Left cardiac atrium (tissue), 4 donors: ENCODE measurements around the gene IFITM5. TPM values are rescaled to one million over a fixed set of nuclear protein-coding genes. Genes with fewer than 3 reads are reported as not detected.
"Not testable (repeated sequence)": the region's sequence is repeated elsewhere in the genome, so short reads cannot be mapped to it uniquely, and the experiment has no call there.

Experiments
- ATAC-seq, 2 donors: fragments of 200-7000 bp; cut with Tn5 transposase; one replicate each; pipeline ENCODE4 v1.9.1; 2020; ENCODE audit warnings: mild to moderate bottlenecking in 2 of 2, moderate library complexity in 2 of 2
- DNase-seq: peaks from one replicate; pipeline ENCODE4 v3.0.0-alpha.2; 2020
- intact Hi-C, 2 donors: fragments of 100-400 bp; cut with DNase I; formaldehyde crosslinking; loops; one replicate each; pipeline versions ENCODE4 v1.14.1 to v1.15.1; 2022 to 2023
- total RNA-seq, 2 donors: library from RNA; stranded (reverse); fragmentation: NEBNext Ultra II Directional; extraction: Animal tissue kit (Norgen Biotek cat#: 25700); gene quantifications; one replicate each; pipeline ENCODE4 v1.2.1, GENCODE V29; 2021
- donor health status: DM: no; HTN: yes; CAD: no.
- donor health status: DM: no; HTN: yes; CAD: no; lungs with severe emphysema.
- donor health status: DM: yes; HTN: yes; CAD: no.
- donor health status: Dilated cardiomyopathy.

IFITM5 gene
- total RNA-seq, 2 donors from 2014 or later, result not detected

DNA sequence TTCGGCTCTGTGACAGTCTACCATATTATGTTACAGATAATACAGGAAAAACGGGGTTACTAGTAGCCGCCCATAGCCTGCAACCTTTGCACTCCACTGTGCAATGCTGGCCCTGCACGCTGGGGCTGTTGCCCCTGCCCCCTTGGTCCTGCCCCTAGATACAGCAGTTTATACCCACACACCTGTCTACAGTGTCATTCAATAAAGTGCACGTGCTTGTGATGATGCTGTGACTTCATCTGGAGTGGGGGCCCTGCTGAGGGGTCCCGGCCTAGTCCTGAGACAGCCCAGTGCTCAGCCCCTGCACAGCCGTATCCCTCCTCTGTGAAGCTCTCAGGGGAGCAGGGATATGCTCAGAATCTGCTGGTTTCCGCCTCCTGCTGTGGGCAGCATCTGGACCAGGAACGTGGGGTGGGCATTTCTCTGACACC is 15.7 kb upstream of the IFITM5 start:
- ATAC-seq, result no peak
- peak; percentile 24 for DNase-seq
- intact Hi-C loops, result no loop called here

DNA sequence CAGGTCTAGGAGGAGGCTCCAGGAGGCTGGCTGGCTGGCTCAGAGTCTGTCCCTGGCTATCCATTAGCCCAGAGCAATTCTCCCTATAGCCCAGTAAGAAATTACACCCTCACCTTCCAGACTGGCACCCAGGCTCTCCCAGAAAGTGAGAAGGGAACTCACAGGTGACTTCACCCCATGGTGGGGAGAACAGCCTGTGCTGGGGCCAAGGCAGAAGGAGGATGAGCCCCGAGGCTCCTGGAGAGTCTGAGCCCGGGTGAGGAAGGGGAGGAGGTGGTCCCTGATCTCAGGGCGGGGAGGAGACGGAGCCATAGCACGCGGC is 15.2 kb upstream of the IFITM5 start:
- ATAC-seq, intact Hi-C loops, DNase-seq: not testable (repeated sequence)

DNA sequence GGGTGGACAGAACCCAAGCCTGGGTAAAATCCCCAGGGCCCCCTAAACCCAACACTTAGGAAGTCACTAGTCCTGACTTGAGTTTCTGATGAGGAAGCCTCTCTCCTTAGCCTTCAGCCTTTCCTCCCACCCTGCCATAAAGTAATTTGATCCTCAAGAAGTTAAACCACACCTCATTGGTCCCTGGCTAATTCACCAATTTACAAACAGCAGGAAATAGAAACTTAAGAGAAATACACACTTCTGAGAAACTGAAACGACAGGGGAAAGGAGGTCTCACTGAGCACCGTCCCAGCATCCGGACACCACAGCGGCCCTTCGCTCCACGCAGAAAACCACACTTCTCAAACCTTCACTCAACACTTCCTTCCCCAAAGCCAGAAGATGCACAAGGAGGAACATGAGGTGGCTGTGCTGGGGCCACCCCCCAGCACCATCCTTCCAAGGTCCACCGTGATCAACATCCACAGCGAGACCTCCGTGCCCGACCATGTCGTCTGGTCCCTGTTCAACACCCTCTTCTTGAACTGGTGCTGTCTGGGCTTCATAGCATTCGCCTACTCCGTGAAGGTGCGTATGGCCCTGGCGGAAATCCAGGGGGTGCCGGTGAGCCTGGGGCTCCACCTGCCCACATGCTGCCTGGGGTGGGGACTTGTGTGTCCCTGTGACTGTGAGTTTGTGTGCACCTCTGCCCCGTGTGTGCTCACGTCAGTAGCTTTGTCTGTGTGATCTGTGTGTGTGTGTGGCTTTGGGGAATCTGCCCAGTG is 14.6 kb upstream of the IFITM5 start, which contains the start of gene IFITM1:
Gene IFITM1, plus strand, starts transcription at position 254 of the 767 bp plus-strand sequence. Its CDS starts 131 bp downstream, at position 385.
- DNase-seq, result peak; percentile 43
- intact Hi-C loops, result no loop called here
- ATAC-seq, result peak; percentile 14 to 19

DNA sequence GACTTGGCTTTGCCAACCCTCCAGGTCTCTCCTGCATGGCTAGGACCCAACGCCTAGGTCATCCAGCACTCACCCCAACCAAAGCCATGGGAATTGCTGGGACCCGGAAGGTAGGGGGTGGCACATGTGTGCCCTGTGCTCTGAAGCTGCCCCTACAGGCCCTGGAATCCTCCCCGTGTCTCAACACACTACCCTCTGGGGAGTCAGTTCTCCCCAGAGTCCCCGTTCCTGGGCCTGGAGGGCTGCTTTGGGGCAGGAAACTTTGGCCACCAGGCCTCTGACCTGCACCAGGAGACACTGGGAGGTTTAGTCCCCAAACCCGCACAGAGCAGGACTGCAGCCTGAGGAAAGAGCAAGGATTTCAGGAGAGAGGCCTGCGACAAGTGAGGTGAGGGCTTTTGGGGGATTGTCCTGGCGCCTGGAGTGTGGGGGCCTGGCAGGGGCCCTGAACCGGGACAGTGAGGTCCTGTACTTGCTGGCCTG is 14.0 kb upstream of the IFITM5 start:
- intact Hi-C loops, result no loop called here
- DNase-seq (peak; percentile 36), ATAC-seq (no peak)

DNA sequence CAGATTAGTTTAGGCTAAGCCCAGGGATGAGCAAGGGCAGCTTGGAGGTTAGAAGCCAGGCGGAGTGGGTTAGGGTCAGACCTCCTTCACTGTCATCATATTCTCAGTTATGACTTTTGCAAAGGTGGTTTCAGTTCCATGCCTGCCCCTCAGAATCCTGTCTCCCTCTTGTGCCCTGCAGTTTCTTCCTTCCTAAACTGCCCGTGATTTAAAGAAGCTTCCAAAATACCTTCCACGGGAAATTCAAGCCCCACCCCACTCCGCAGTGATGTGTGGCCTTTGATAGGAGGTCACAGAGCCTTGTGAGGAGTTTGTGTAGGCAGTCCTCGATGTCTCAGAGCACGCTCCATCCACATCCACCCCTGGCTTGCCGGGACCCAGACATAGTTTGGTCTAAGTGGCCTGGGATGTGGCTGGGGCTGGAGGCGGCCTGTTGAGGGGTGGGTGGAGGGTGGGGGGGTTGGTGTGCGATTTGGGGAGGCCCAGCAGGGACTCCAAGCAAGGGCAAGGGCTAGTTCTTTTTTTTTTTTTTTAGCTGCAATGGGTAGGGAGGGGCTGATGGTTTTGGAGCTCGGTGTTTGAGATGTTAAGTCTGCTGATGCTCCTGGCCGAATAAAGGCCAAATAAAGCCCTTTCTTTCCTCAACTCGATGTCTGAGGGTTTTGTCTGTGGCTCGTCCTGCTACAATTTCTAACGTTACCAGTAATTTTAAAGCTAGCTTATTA is 12.9 kb upstream of the IFITM5 start:
- ATAC-seq, result no peak
- intact Hi-C loops, result no loop called here
- peak; percentile 53 for DNase-seq

DNA sequence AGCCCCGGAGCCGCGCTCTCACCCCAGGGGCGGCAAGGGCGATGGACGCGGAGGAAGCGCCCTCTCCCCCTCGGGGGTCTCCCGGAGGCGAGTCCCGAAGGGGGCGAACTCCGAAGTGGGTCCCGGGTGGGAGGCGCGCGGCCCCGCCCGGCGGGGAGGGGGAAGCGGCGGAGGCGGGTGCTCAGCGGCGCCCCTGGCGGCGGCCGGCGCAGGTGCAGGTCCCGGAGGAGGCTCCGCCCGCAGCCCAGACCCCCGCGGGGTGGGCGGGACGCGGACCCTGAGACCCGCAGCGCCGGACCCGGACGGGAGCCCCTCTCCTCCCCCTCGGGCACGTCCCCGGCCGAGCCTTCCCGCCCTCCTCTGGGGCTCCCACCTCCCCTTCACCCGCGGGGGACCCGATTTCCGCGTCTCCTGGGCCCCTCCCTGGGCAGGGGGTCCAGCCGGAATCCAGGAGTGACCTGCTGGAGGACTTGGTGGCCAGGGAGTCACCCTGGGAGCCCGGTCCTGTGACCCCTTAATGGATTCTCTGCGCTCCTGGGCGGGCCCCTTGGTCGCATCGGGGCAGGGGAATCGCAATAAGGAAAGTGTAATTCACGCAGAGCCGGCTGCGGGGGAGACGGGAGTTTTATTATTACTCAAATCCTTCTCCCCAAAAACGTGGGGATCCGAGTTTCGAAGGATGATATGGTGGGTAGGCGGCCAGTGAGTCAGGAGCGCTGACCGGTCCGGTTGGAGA is 11.9 kb upstream of the IFITM5 start:
- DNase-seq, intact Hi-C loops: not testable (repeated sequence)
- ATAC-seq, result peak; percentile 71 to 74

DNA sequence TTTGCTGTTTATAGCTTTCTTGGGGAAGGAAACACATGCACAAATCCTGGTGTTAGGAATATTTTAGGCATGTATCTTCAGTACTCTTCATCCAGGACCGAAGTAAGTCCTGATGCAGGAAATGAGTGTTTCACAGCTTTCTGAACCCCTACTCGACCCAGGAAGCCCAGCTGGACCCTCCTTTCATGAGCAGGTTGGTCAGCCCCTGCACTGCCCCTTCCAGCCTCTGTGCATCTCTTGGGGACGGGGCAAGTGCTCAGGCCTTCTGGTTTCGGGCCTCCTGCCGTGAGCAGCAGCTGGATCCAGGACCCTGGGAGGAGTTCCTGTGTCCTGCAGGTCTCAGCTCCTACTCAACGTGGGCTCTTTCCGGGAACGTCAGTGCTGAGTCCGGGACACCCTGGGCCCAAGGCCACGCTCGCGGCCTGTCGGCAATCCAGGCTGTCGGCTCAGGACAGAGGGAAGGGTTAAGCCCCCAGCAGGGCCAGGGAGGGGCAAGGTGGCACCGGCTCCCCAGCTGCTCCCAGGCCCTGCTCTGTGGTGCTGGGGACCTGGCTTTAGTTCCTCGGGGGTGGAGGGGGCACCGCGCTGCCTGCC is 10.8 kb upstream of the IFITM5 start:
- intact Hi-C loops, result loop anchor here (5.0 to 10.0 kb wide), 3 partner anchors 47 to 145 kb away; partner anchors contain the start of genes BET1L (in 1 of the 2), PTDSS2 (in 1 of the 2) and RIC8A (in 1 of the 2)
- ATAC-seq, result peak; percentile 10 to 11
- not testable (repeated sequence) for DNase-seq

DNA sequence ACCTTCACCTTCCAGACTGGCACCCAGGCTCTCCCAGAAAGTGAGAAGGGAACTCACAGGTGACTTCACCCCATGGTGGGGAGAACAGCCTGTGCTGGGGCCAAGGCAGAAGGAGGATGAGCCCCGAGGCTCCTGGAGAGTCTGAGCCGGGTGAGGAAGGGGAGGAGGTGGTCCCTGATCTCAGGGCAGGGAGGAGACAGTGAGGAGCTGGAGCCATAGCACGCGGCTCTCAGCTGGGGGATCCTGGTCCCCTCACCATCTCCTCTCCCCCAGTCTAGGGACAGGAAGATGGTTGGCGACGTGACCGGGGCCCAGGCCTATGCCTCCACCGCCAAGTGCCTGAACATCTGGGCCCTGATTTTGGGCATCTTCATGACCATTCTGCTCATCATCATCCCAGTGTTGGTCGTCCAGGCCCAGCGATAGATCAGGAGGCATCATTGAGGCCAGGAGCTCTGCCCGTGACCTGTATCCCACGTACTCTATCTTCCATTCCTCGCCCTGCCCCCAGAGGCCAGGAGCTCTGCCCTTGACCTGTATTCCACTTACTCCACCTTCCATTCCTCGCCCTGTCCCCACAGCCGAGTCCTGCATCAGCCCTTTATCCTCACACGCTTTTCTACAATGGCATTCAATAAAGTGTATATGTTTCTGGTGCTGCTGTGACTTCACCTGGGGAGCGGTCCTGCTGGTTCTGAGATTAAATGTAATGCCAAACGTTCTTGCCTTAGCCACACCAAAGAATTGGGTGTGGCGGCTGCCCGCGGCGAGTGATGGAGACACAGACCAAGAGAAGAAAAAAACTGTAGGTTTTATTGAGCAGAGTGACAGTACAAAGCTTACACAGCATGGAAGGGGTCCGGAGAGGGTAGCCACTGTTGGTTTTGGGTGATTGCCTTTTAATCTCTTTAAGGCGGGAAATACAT is 9.7 kb upstream of the IFITM5 start:
- not testable (repeated sequence) for DNase-seq, ATAC-seq
- intact Hi-C loops, result loop anchor here (5.0 to 10.0 kb wide), 3 partner anchors 48 to 146 kb away; partner anchors contain the start of genes BET1L (in 1 of the 2), PTDSS2 (in 1 of the 2) and RIC8A (in 1 of the 2)

DNA sequence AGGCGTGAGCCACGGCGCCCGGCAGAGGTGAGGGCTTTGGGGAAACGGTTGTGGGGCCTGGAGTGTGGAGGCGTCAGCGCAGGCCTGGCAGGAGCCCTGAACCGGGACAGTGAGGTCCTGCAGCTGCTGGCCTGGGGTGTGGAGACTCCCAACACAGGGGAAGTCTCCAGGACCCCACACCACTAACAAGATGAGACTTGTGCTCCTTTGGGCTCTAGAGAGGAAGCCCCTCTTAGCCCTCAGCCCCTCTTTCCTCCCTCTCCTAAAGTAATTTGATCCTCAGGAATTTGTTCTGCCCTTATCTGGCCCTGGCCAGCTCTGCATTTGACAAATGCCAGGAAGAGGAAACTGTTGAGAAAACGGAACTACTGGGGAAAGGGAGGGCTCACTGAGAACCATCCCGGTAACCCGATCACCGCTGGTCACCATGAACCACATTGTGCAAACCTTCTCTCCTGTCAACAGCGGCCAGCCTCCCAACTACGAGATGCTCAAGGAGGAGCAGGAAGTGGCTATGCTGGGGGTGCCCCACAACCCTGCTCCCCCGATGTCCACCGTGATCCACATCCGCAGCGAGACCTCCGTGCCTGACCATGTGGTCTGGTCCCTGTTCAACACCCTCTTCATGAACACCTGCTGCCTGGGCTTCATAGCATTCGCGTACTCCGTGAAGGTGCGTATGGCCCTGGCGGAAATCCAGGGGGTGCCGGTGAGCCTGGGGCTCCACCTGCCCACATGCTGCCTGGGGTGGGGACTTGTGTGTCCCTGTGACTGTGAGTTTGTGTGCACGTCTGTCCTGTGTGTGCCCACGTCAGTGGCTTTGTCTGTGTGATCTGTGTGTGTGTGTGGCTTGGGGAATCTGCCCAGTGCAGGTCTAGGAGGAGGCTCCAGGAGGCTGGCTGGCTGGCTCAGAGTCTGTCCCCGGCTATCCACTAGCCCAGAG is 8.7 kb upstream of the IFITM5 start, which contains the start of gene IFITM2:
Gene IFITM2, plus strand, starts transcription at position 51 of the 943 bp plus-strand sequence. Its CDS starts 377 bp downstream, at position 428.
- ATAC-seq, result peak; percentile 56 to 60
- DNase-seq, result peak; percentile 83
- intact Hi-C loops, result loop anchor here (5.0 to 10.0 kb wide), 3 partner anchors 49 to 147 kb away; partner anchors contain the start of genes BET1L (in 1 of the 2), PTDSS2 (in 1 of the 2) and RIC8A (in 1 of the 2)

DNA sequence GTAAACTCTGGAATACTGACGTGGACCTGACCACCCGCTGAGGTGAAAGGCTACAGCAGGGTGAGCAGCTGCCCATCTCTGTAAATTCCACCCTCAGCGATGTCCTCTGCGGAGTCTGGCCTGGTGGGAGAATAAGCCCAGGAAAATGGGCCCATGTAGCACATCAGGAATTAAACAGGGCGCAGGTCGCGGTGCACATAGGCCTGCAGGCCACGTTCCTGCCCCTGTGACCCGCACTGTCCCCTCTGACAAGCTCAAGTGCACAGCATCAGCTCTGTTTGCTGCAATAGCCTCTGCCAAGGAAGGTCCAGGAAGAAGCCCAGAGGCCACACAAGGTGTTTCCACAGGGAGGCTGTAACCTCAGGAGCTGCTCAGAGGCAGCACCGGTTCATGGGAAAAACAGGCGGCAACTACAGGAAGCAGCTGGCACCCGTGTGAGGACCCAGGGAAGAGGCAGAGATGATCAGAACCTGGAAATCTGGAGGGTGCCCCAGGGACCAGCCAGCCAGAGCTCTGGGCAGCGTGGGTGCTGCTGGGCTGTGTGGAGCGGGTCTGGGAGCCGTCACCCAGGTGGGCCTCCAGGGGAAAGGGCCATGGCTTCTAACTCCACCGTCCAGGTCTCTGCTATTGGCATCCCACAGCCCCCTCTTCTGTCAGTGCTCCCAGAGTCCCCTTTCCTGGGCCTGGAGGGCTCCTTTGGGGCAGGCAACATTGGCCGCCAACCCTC is 7.5 kb upstream of the IFITM5 start:
- DNase-seq, result no peak
- no peak for ATAC-seq
- intact Hi-C loops, result loop anchor here (5.0 to 10.0 kb wide), 3 partner anchors 50 to 148 kb away; partner anchors contain the start of genes BET1L (in 1 of the 2), PTDSS2 (in 1 of the 2) and RIC8A (in 1 of the 2)

DNA sequence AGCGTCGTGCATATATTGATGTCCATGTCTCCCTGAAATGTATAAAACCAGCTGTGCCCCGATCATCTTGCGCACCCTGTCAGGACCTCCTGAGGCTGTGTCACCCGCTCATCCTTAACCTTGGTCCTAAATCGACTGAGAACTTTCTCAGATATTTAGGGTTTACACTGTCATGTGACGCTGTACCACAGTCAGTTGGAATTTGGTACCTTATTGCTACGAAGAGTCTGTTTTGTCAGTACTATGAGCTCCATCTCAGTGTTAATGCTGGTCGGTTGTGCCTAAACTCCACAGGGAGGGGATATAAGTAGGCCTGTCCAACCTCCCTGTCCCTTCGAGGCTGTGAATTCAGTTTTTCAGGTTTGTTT is 6.5 kb upstream of the IFITM5 start:
- intact Hi-C loops, result loop anchor here (5.0 to 10.0 kb wide), 3 partner anchors 51 to 149 kb away; partner anchors contain the start of genes BET1L (in 1 of the 2), PTDSS2 (in 1 of the 2) and RIC8A (in 1 of the 2)
- DNase-seq, result no peak
- no peak for ATAC-seq

DNA sequence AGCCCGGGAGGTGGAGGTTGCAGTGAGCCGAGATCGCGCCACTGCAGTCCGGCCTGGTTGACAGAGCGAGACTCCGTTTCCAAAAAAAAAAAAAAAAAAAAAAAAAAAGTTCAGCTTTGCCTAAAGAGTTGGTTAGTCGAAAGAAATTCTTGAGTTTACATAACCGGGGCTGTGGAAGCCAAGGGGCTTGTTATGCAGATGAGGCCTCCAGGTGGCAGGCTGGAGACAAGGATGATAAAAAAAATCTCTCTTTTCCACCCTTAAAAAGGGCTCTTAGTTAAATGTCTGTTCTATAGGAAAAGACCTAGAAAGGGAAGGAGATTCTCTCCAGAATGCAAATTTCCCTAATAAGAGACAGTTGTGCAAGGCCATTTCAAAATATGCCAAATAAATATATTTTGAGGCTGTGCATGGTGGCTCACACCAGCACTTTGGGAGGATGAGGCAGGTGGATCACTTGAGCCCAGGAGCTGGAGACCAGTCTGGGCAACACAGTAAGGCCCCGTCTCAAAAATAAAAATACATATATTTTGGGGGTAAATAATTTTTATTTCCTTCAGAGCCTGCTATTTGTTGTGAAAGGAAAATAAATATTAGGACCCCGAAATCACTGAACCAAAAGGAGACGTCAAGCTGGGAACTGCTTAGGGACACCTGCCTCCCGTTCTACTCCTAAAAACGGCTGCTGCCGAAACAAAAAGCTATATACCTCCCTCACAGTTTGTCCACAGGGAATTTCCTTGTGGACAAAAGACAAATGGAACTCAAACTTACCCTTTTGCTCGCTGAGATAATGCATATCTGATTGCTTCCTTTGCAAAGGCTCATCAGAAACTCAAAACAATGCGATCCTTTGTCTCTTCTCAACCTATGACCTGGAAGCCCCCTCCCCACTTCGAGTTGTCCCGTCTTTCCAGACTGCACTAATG is 5.9 kb upstream of the IFITM5 start:
- ATAC-seq (peak; percentile 14 to 38), DNase-seq (peak; percentile 76)
- intact Hi-C loops, result loop anchor here (5.0 to 10.0 kb wide), 4 partner anchors 52 to 150 kb away; partner anchors contain the start of genes BET1L (in 1 of the 2), PTDSS2 (in 1 of the 2) and RIC8A (in 1 of the 2)

DNA sequence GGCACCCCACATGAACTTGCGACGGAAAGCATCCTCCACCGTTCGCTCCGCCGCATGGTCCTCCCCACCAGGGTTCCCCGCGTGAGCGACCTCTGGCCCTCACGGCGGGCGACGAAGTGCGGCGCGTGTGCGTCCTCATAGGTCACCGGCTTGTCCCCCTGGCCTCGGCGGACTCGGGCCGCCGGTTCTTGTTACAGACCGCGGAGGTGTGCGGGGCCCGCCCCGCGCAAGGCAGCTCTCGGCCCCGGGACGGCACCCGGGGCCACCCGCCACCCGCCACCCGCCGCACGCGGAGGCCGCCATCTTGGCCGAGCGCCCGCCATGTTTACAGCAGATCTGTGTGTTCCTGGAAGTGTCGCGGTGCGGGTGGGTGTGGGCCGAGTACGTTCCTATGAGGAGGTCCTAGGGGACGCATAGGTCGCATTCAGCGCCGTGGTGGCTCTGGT is 4.8 kb upstream of the IFITM5 start:
- intact Hi-C loops, result loop anchor here in 1 of 2 donors (5.0 to 10.0 kb wide), 2 partner anchors 58 to 151 kb away; partner anchors contain the start of gene PTDSS2
- no peak for ATAC-seq
- no peak for DNase-seq

DNA sequence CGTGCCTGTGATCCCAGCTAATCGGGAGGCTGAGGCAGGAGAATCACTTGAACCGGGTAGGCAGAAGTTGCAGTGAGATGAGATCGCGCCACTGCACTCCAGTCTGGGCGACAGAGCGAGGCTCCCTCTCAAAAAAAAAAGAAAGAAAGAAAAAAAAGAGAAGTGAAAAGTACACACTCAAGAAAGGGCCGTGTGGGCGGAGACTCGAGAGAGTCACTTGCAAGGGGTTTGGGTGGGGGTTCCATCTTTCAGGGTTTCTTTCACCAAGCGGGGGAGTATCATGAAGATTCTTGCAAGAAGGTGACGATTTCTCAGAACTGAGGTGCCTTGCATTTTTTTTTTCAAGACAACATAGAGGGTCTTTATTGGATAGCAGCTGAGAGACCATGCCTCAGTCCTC is 4.0 kb upstream of the IFITM5 start:
- ATAC-seq (no peak), DNase-seq (no peak)
- intact Hi-C loops, result loop anchor here in 1 of 2 donors (5.0 to 10.0 kb wide), 2 partner anchors 59 to 151 kb away; partner anchors contain the start of gene PTDSS2
